G401 (cell line): Measurements from ENCODE around the gene GAR1. TPM values are rescaled to one million over a fixed set of nuclear protein-coding genes. Genes with fewer than 3 reads are reported as not detected.
"Not testable (repeated sequence)": the region's sequence is repeated elsewhere in the genome, so short reads cannot be mapped to it uniquely, and the experiment has no call there.

Experiments used
- DNase-seq: peaks from one replicate; pipeline ENCODE4 v3.0.0-alpha.2; 2015; ENCODE audit warnings: low spot score
- in situ Hi-C: cut with HindIII; loops from 2 replicates; pipeline ENCODE4 v1.10.0; 2016; ENCODE audit warnings: low sequenced_read_pairs, mixed read lengths
- total RNA-seq: library from RNA; depleted of rRNA; stranded (reverse); fragments of >200 nt; shearing (Covaris generic); gene quantifications from 2 replicates; pipeline ENCODE4 v1.2.3, GENCODE V29; 2014; rRNA removed

The GAR1 gene
- 19.0 and 23.1 TPM in 2 replicates for total RNA-seq

GRCh38 chr4:109815151-109816081 lies at the start of gene GAR1:
Gene GAR1, plus strand, starts transcription at chr4:109815762. Its CDS starts 403 bp downstream, at chr4:109816165.
- DNase-seq: peak; percentile 94
- in situ Hi-C loops: loop anchor here (25.0 kb wide), 1 partner anchor 378 kb away; the partner anchor contains the start of gene SEC24B

DNA sequence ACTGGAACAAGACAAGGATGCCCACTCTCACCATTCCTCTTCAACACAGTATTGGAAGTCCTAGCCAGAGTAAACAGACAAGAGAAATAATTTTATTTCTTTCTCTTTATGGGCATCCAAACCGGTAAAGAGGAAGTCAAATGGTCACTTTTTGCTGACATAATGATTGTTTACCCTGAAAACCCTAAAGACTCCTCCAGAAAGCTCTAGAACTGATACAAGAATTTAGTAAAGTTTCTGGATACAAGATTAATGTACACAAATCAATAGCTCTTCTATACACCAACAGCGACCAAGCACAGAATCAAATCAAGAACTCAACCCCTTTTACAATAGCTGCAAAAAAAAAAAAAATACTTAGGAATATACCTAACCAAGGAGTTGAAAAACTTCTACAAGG lies 33.5 kb upstream of the GAR1 start:
- DNase-seq, in situ Hi-C loops: not testable (repeated sequence)

- no peak for DNase-seq
- in situ Hi-C loops: no loop called here
Observed at GRCh38 chr4:109786846-109787245, 28.7 kb upstream of the GAR1 start.

DNA sequence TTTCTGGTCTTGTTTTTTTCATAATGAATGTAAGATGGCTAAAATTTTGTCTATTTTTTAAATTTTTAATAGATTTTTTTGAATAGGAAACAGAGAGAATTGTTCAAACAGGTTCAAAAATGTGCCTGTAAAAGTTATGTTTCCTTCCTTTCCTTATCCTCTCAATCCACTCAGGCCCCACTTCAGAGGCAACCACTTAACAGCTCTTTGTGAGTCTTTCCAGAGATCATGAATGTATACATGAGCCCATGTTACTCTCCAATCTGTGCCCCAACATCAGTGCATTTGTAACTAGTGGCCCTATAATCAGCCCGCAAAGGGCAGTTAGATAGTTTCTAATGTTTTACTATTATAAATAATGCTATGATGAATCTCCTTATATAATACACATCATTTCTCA lies 27.8 kb upstream of the GAR1 start:
- in situ Hi-C loops: no loop called here
- no peak for DNase-seq

DNA sequence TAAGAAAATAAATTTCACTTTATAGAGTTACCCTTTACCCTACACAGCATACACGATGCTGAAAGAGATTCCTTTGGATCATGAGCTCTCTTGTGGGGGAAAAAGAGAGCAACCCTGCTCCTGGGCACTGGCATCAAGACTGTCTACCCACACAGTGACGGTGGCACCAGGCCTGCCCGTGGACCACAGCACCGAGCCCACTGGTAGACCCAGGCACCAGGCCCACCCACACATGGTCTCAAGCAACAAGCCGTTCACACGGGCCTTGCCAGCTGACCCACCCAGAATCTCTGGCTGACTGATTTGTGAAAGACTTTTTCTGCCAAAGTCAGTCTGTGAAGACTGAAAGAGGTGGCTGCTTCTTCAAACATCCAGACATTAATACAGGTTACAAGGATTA lies 20.5 kb upstream of the GAR1 start:
- in situ Hi-C loops: no loop called here
- DNase-seq: no peak

GRCh38 chr4:109798866-109799265 lies 16.7 kb upstream of the GAR1 start:
- in situ Hi-C loops: no loop called here
- no peak for DNase-seq

- in situ Hi-C loops: loop anchor here (25.0 kb wide), 1 partner anchor 364 kb away; the partner anchor contains the start of gene SEC24B
Observed at GRCh38 chr4:109801099-109801789, 14.3 kb upstream of the GAR1 start.

DNA sequence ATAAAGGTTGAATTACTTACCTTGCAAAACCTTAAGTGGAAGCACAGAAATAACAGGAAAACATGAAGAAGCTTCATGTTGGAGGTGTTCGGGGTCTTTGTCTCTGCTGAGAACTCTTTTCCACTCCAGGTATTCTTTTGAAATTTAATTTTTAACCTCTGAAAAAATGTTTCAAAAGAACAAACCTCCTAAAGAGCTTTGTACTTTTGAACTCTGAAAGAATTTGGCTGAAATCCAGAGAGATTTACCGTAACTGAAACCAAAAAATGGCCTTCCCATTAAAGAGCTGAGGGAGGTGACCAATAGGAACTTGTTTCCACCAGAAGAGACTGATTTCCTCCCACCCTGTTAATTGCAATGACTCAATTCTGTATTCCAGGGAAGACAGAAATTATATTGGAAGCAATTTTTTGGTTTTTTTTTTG lies 13.7 kb upstream of the GAR1 start, which contains the start of gene CFI:
TSS of gene CFI (minus strand) at position 105 of the 425 bp plus-strand sequence. CDS start at position 77, 28 bp downstream.
- no peak for DNase-seq
- in situ Hi-C loops: loop anchor here (25.0 kb wide), 1 partner anchor 365 kb away; the partner anchor contains the start of gene SEC24B

More at GRCh38 chr4:109801099-109801789, 14.3 kb upstream of the GAR1 start:
- DNase-seq: no peak

GRCh38 chr4:109803924-109804571 lies 11.5 kb upstream of the GAR1 start:
- in situ Hi-C loops: loop anchor here (25.0 kb wide), 1 partner anchor 367 kb away; the partner anchor contains the start of gene SEC24B
- DNase-seq: peak; percentile 24

DNA sequence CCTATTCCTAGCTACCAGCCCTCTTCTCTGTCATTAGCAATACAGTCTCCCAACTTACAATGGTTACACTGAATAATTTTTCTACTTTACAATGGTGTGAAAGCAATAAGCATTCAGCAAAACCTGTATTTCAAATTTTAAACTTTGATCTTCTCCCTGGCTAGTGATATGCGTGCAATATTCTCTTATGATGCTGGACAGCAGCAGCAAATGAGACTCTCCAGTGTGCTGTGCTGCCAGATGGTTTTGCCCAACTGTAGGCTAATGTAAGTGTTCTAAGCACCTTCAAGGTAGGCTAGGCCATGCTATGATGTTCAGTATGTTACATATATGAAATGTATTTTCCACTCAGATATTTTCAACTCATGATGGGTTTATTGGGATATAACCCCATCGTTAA lies 5.9 kb upstream of the GAR1 start:
- in situ Hi-C loops: loop anchor here (25.0 kb wide), 1 partner anchor 372 kb away; the partner anchor contains the start of gene SEC24B
- DNase-seq: no peak

GRCh38 chr4:109810552-109811387 lies 4.8 kb upstream of the GAR1 start:
- in situ Hi-C loops: loop anchor here (25.0 kb wide), 1 partner anchor 373 kb away; the partner anchor contains the start of gene SEC24B
- no peak for DNase-seq

DNA sequence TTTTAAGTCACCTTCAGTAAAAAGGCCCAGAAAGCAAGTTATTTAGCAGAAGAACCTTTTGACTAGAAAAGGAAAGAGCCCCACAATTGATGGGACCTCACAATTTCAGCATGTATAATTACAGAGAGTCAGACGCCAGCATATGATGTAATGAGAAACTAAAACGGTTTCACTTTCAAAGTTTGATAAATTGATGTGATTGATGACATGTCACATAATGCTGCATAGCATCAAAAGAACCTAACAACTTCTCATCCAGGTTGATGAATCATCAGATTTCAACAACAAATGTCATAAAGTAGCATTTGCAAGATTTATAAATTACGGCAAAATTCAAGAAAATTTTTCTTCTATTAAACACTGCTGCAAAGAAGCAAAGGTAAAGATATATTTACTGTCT lies 3.9 kb upstream of the GAR1 start:
- in situ Hi-C loops: loop anchor here (25.0 kb wide), 1 partner anchor 374 kb away; the partner anchor contains the start of gene SEC24B
- no peak for DNase-seq

GRCh38 chr4:109816082-109816442 lies 500 bp downstream of the GAR1 start:
- DNase-seq: no peak
- in situ Hi-C loops: loop anchor here (25.0 kb wide), 1 partner anchor 379 kb away; the partner anchor contains the start of gene SEC24B

DNA sequence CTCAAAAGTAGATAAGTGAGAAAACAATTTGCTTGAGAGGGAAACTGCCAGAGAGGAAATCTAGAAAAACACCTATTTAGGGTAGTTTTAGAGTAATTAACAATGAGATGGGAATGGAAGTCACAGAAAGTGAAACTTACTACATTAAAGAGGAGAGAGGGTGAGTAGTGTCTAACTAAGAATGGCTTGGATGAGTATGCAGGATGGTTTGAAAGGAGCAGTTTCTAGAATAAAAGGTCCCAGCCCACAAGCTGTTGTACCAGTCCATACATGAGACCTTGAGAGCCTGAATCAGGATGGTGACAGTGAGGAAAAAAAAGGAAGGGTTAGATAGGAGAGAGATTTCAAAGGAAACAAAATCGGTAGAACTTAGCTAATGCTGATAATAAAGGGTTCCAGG lies 1.3 kb downstream of the GAR1 start:
- no peak for DNase-seq
- in situ Hi-C loops: loop anchor here (25.0 kb wide), 1 partner anchor 380 kb away; the partner anchor contains the start of gene SEC24B

DNA sequence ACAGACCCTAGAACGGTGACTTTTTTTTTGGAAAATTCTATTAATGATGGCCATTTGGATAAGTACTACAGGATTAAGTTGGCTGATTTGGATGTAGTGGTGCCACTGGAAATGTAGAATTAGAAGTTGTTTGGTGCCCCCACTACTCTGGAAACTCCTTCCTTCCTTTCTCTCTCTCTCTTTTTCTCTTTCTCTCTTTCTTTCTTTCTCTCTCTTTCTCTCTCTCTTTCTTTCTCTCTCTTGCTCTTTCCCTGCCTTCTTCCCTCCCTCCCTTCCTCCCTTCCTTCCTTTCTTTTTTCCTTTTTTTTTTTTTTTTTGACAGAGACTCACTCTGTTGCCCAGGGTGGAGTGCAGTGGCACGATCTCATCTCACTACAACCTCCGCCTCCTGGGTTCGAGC lies 2.7 kb downstream of the GAR1 start:
- in situ Hi-C loops: loop anchor here (25.0 kb wide), 1 partner anchor 381 kb away; the partner anchor contains the start of gene SEC24B
- DNase-seq: no peak

DNA sequence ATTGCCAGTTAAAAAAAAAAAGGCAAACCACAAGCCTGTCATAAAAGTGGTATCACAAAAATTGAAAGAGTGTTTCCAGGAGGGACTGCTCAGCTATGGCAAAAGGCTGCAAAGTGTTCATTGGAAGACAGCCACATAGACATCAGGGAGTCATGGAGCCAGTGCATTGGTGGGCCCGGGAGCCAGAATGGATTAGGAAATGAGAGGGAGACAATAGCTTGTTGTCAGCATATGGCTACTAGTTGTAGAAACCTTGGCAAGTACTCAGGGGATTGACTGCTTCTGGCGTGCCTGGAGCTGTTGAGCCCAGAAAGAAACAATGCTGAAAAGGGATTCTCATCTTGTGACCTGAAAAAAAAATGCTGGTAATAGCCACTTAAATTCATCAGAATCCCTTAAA lies 5.0 kb downstream of the GAR1 start:
- in situ Hi-C loops: loop anchor here (25.0 kb wide), 1 partner anchor 383 kb away; the partner anchor contains the start of gene SEC24B
- DNase-seq: peak; percentile 34

DNA sequence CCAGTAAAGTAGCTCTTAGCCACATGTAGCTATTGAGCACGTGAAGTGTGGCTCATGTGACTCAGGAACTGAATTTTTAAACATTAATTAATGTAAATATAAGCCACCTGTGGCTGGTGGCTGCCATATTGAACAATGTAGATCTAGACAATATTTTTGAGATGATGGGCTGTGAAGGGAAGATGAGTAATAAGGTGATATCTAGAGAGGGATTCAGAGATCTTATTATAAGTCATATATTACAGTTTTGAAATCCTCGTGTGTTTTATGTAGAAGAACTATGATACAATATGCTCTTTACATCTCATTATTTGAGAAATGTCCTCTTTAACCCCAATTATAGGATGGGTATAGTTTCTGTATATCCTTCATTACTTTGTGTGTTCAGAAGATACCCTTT lies 5.6 kb downstream of the GAR1 start:
- DNase-seq: no peak
- in situ Hi-C loops: loop anchor here (25.0 kb wide), 1 partner anchor 384 kb away; the partner anchor contains the start of gene SEC24B

DNA sequence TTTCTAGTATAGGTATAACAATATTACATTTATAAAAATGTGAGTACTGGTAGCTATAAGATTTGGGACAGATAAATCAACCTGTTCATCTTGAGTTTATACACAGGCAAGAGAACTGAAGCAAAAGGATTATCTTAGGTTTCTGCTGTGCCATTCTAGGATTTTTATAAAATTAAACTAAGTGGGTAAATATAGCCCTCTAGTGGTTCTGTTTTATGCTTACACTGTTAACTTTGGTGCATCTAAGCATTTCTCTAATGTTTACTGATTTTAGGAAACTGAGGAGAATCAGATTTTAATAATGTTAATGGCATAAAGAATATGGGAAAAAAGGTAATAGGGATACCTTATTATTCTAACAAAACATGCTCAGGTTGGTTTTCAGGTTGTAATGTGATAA lies 11.2 kb downstream of the GAR1 start:
- in situ Hi-C loops: no loop called here
- peak; percentile 19 for DNase-seq
